IMR-90 (cell line): ENCODE results near the gene CA12. TPM values are rescaled to one million over a fixed set of nuclear protein-coding genes. Genes with fewer than 3 reads are reported as not detected.

Source experiments
- ATAC-seq: fragments of 200-7000 bp; cut with Tn5 transposase; 2 replicates; pipeline ENCODE4 v1.9.1; 2020; ENCODE audit warnings: low read depth, mild to moderate bottlenecking, moderate library complexity
- BruUV-seq: library from RNA; stranded (reverse); fragments of 400-500 nt; replicated peaks from 2 replicates; lab custom pipeline; 2021; lab: Mats Ljungman, UMichigan
- CTCF ChIA-PET: fragments of 300-600 bp; formaldehyde crosslinking; extraction: SDS; loops from one replicate; lab custom pipeline; 2021; ENCODE audit warnings: antibody characterized with exemption; lab: Yijun Ruan, JAX
- POLR2A ChIA-PET: fragments of 300-600 bp; sonication (Branson Sonifier 250); formaldehyde crosslinking; loops from one replicate; lab custom pipeline; 2022; ENCODE audit warnings: antibody characterized with exemption; ENCODE audit not compliant: unreplicated experiment; lab: Charles Lee
- DNase-seq: peaks from one replicate; pipeline ENCODE4 v3.0.0; 2013
- H2AFZ ChIP-seq: replicated peaks from 2 replicates; pipeline ENCODE3; 2013; ENCODE audit warnings: low read length, mild to moderate bottlenecking; ENCODE audit not compliant: poor library complexity
- H2AK5ac ChIP-seq: 2 replicates; pipeline ENCODE4 v1.6.1; 2013; ENCODE audit warnings: low read depth, low read length, inconsistent platforms
- H2AK9ac ChIP-seq: replicated peaks from 2 replicates; pipeline ENCODE3; 2013; ENCODE audit warnings: mild to moderate bottlenecking, low read depth, low read length, moderate library complexity; ENCODE audit not compliant: poor library complexity
- H2BK120ac ChIP-seq: 2 replicates; pipeline ENCODE4 v1.6.1; 2013; ENCODE audit warnings: low read depth, low read length, inconsistent platforms
- H2BK15ac ChIP-seq: 3 replicates; pipeline ENCODE4 v1.6.1; 2013; ENCODE audit warnings: low read depth, low read length, inconsistent platforms
- H2BK20ac ChIP-seq: 2 replicates; pipeline ENCODE4 v1.6.1; 2013; ENCODE audit warnings: low read depth, mild to moderate bottlenecking, inconsistent platforms, low read length, moderate library complexity
- H2BK5ac ChIP-seq: 2 replicates; pipeline ENCODE4 v1.6.1; 2013; ENCODE audit warnings: mild to moderate bottlenecking, low read depth, low read length, inconsistent platforms; ENCODE audit not compliant: poor library complexity, severe bottlenecking
- H3K14ac ChIP-seq: replicated peaks from 2 replicates; pipeline ENCODE4 v1.6.1; 2013; ENCODE audit warnings: low read depth, low read length, inconsistent platforms
- H3K18ac ChIP-seq: 2 replicates; pipeline ENCODE4 v1.6.1; 2013; ENCODE audit warnings: low read depth, low read length, control low read depth
- H3K23ac ChIP-seq: 2 replicates; pipeline ENCODE4 v1.6.1; 2013; ENCODE audit warnings: low read depth, low read length, inconsistent platforms
- H3K27ac ChIP-seq: 2 replicates; pipeline ENCODE4 v1.5.1; 2013; ENCODE audit warnings: mild to moderate bottlenecking, control low read depth, low read length; ENCODE audit not compliant: insufficient read depth
- H3K27me3 ChIP-seq: 2 replicates; pipeline ENCODE4 v1.6.1; 2013; ENCODE audit warnings: low read length; ENCODE audit not compliant: control insufficient read depth, insufficient read depth
- H3K36me3 ChIP-seq: 2 replicates; pipeline ENCODE4 v1.6.1; 2013; ENCODE audit warnings: low read length, mixed read lengths; ENCODE audit not compliant: control insufficient read depth, insufficient read depth
- H3K4ac ChIP-seq: 2 replicates; pipeline ENCODE4 v1.6.1; 2013; ENCODE audit warnings: low read depth, low read length, inconsistent platforms
- H3K4me1 ChIP-seq: 2 replicates; pipeline ENCODE4 v1.6.1; 2013; ENCODE audit warnings: low read length, mixed read lengths; ENCODE audit not compliant: control insufficient read depth, insufficient read depth
- H3K4me2 ChIP-seq: 2 replicates; pipeline ENCODE4 v1.6.1; 2013; ENCODE audit warnings: low read depth, mild to moderate bottlenecking, control low read depth, low read length, moderate library complexity
- H3K4me3 ChIP-seq: 2 replicates; pipeline ENCODE4 v1.5.1; 2013; ENCODE audit warnings: low read depth, mild to moderate bottlenecking, control low read depth, low read length, moderate library complexity; ENCODE audit not compliant: insufficient read depth
- H3K56ac ChIP-seq: 2 replicates; pipeline ENCODE4 v1.6.1; 2013; ENCODE audit warnings: low read length, inconsistent platforms; ENCODE audit not compliant: insufficient read depth; ENCODE audit errors: extremely low read depth
- H3K79me1 ChIP-seq, 2 experiments: 2 replicates each; pipeline ENCODE4 v1.6.1; 2013; ENCODE audit warnings: low read length in 2 of 2, inconsistent platforms in 1 of 2, low read depth in 1 of 2
- H3K9ac ChIP-seq: 2 replicates; pipeline ENCODE4 v1.6.1; 2013; ENCODE audit warnings: low read depth, low read length, control low read depth
- H3K9me1 ChIP-seq: 2 replicates; pipeline ENCODE4 v1.6.1; 2013; ENCODE audit warnings: low read length, inconsistent platforms; ENCODE audit not compliant: insufficient read depth
- H3K9me3 ChIP-seq: 2 replicates; pipeline ENCODE4 v1.6.1; 2013; ENCODE audit warnings: low read length; ENCODE audit not compliant: control insufficient read depth, insufficient read depth
- H4K20me1 ChIP-seq: 2 replicates; pipeline ENCODE4 v1.6.1; 2013; ENCODE audit warnings: low read length, inconsistent platforms; ENCODE audit not compliant: insufficient read depth
- H4K5ac ChIP-seq: 2 replicates; pipeline ENCODE4 v1.6.1; 2013; ENCODE audit warnings: mild to moderate bottlenecking, low read depth, low read length, control low read depth
- H4K8ac ChIP-seq, 2 experiments: 2 replicates each; pipeline ENCODE4 v1.6.1; 2013; ENCODE audit warnings: low read depth in 2 of 2, low read length in 2 of 2, control low read depth in 1 of 2, inconsistent platforms in 1 of 2
- H4K91ac ChIP-seq: 2 replicates; pipeline ENCODE4 v1.6.1; 2013; ENCODE audit warnings: low read depth, low read length, inconsistent platforms; ENCODE audit not compliant: insufficient read depth
- CHD1 ChIP-seq: IDR thresholded peaks from 2 replicates; pipeline ENCODE4 v1.6.1; 2012; ENCODE audit warnings: low read depth, low read length, improper control_type of control experiment
- MAZ ChIP-seq: IDR thresholded peaks from 2 replicates; pipeline ENCODE4 v1.6.1; 2012; ENCODE audit warnings: low read depth, mild to moderate bottlenecking, low read length, improper control_type of control experiment, moderate library complexity, borderline replicate concordance
- RAD21 ChIP-seq: IDR thresholded peaks from 2 replicates; pipeline ENCODE4 v1.6.1; 2012; ENCODE audit warnings: low read length, improper control_type of control experiment
- SMC3 ChIP-seq: fragments of 150-350 bp; IDR thresholded peaks from 2 replicates; pipeline ENCODE4 v1.6.1; 2016; ENCODE audit warnings: low read depth, mild to moderate bottlenecking, antibody characterized with exemption, low read length, moderate library complexity
- WGBS, 2 experiments: methylation state at CpG; one replicate each; pipeline versions ENCODE4 v1.1.5 to v1.1.7; 2013; ENCODE audit warnings: missing lambda C conversion rate in 2 of 2; ENCODE audit not compliant: insufficient read length in 1 of 2; ENCODE audit errors: extremely low coverage in 2 of 2; 5-methylcytosine and 5-hydroxymethylcytosine counted together
- dilution Hi-C: fragments of 300-500 bp; cut with HindIII; formaldehyde crosslinking; loops from one replicate; pipeline ENCODE4 v1.14.3; 2018; ENCODE audit warnings: low sequenced_read_pairs; ENCODE audit not compliant: unreplicated experiment
- in situ Hi-C: fragments of 300-500 bp; cut with MboI; formaldehyde crosslinking; loops from 3 replicates; pipeline ENCODE4 v1.14.3; 2019; ENCODE audit warnings: low sequenced_read_pairs, inconsistent platforms, mixed read lengths
- intact Hi-C: fragments of 100-400 bp; cut with micrococcal nuclease; formaldehyde crosslinking; loops from 2 replicates; pipeline ENCODE4 v1.10.0; 2022
- polyA plus RNA-seq, 3 experiments: library from polyadenylated mRNA; depleted of rRNA; stranded (reverse); fragments of >200 nt; gene quantifications; 2 replicates each; pipeline ENCODE4 v1.2.3, GENCODE V29; 2012; ENCODE audit warnings: low replicate concordance in 1 of 3
- total RNA-seq: library from RNA; depleted of rRNA; stranded (reverse); fragments of >200 nt; gene quantifications from 2 replicates; pipeline ENCODE4 v1.2.3, GENCODE V29; 2012
- TF ChIP-seq, protein P1 (sequence below): fragments of 150-350 bp; IDR thresholded peaks from 2 replicates; pipeline ENCODE4 v1.6.1; 2017; ENCODE audit warnings: mild to moderate bottlenecking, antibody characterized with exemption, low read length, low read depth

Gene CA12
- total and polyA plus RNA-seq, 2 of the 4 experiments (the other 2 are of a cell fraction) = 33.7 to 52.6 TPM

DNA sequence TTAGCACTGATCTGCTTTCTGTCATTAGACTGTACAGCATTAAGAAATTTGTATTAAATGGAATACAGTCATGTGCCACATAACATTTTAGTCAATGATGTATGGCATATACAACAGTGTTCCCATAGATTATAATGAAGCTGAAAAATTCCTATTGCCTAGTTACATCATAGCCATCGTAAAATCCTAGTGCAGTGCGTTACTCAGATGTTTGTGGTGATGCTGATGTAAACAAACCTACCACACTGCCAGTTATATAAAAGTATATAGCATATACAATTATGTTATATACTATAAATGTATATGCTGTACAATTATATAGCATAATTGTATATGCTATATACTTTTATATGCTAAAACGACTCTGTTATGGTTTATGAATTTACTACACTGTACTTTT lies 62.6 kb downstream of the CA12 start:
- no peak overlapping the region for H2BK5ac ChIP-seq
- no peak overlapping the region for H3K9ac ChIP-seq
- no peak overlapping the region for H3K4ac ChIP-seq
- in situ Hi-C loops (no loop called here), dilution Hi-C loops (no loop called here), intact Hi-C loops (no loop called here)
- H4K20me1 ChIP-seq = no peaks in the 10 kb centered on the region
- H3K27me3 ChIP-seq = no peaks in the 10 kb centered on the region
- H3K9me3 ChIP-seq = no peaks in the 10 kb centered on the region
- H4K8ac ChIP-seq = no peak overlapping the region
- H4K91ac ChIP-seq = no peak overlapping the region
- H3K4me1 ChIP-seq = peaks cover 5% of the 10 kb centered on the region
- H2BK15ac ChIP-seq = no peak overlapping the region
- H2BK20ac ChIP-seq = no peak overlapping the region
- no peak for TF ChIP-seq MAZ
- TF ChIP-seq SMC3 = no peak
- TF ChIP-seq RAD21 = no peak
- no peak for TF ChIP-seq CHD1
- TF ChIP-seq, protein P1, sequence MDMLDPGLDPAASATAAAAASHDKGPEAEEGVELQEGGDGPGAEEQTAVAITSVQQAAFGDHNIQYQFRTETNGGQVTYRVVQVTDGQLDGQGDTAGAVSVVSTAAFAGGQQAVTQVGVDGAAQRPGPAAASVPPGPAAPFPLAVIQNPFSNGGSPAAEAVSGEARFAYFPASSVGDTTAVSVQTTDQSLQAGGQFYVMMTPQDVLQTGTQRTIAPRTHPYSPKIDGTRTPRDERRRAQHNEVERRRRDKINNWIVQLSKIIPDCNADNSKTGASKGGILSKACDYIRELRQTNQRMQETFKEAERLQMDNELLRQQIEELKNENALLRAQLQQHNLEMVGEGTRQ = no peak
- H3K4me2 ChIP-seq = no peak overlapping the region
- H2BK120ac ChIP-seq = no peak overlapping the region
- no peak overlapping the region for H3K18ac ChIP-seq
- H3K23ac ChIP-seq = no peak overlapping the region
- H3K27ac ChIP-seq = no peak overlapping the region
- no peak overlapping the region for H2AK9ac ChIP-seq
- H3K56ac ChIP-seq = no peak overlapping the region
- H2AK5ac ChIP-seq = no peak overlapping the region
- H3K79me1 ChIP-seq = no peaks in the 10 kb centered on the region
- CTCF ChIA-PET = no interaction called here
- H3K14ac ChIP-seq = no peak overlapping the region
- no peak overlapping the region for H3K4me3 ChIP-seq
- H2AFZ ChIP-seq = no peak overlapping the region
- no peak overlapping the region for H4K5ac ChIP-seq
- H3K36me3 ChIP-seq = no peaks in the 10 kb centered on the region
- no TSS peak for BruUV-seq
- POLR2A ChIA-PET = no interaction called here
- ATAC-seq (no peak), DNase-seq (peak; percentile 26)
- no CpG with 5 or more reads among the region's 3 CpGs for WGBS, 2 experiments
- H3K9me1 ChIP-seq = no peaks in the 10 kb centered on the region
